Measurements from ENCODE around the gene RELN. TPM values are rescaled to one million over a fixed set of nuclear protein-coding genes. Genes with fewer than 3 reads are reported as not detected.

The RELN gene
- total and polyA plus RNA-seq, 2 donors (not counting 1 experiment from before 2014, with no cell fraction given), result 0.33 to 31.8 TPM

GRCh38 chr7:103862302-103863035 lies 127.0 kb downstream of the RELN start:
- Histone ChIP-seq H3K27me3 (ENCODE audit: control insufficient read depth, insufficient read depth, low read length) (no peaks in the 10 kb centered on the region), H3K4me1 (ENCODE audit: control insufficient read depth, extremely low read depth, insufficient read depth, low read length) (no peaks in the 10 kb centered on the region), H2AFZ (ENCODE audit: low read length) (no peak overlapping the region), H3K4me2 (ENCODE audit: extremely low read depth, insufficient read depth, low read length) (no peak overlapping the region), H3K36me3 (ENCODE audit: control insufficient read depth, insufficient read depth, low read length) (no peaks in the 10 kb centered on the region), H4K20me1 (ENCODE audit: control insufficient read depth, extremely low read depth, insufficient read depth, low read length) (no peaks in the 10 kb centered on the region), H3K9ac (ENCODE audit: insufficient read depth, low read length) (no peak overlapping the region), H3K27ac (ENCODE audit: insufficient read depth, low read length) (no peak overlapping the region), H3K79me2 (ENCODE audit: control insufficient read depth, insufficient read depth, low read length) (no peaks in the 10 kb centered on the region), H3K9me3 (ENCODE audit: control insufficient read depth, insufficient read depth, low read depth, low read length) (no peaks in the 10 kb centered on the region), H3K4me3 (replicated peaks in 1 of 4; ENCODE audit: control extremely low read depth in 1 of 4, insufficient read depth in 1 of 4, low read depth in 3 of 4, low read length in 4 of 4) (no peak overlapping the region)
- TF ChIP-seq EZH2 (IDR thresholded peaks at IDR 0.05; ENCODE audit: low read length, missing control alignments), result no peak
- no peak for TF ChIP-seq CTCF (conservative IDR thresholded peaks at IDR 0.05 in 1 of 2, IDR thresholded peaks at IDR 0.05 in 1 of 2; ENCODE audit: low read depth in 1 of 2, low read length in 2 of 2)
- DNase-seq (ENCODE audit: low read depth in 2 of 2), result no peak

GRCh38 chr7:103859709-103860108 lies 129.7 kb downstream of the RELN start:
- H3K4me3 ChIP-seq (replicated peaks in 1 of 4; ENCODE audit: control extremely low read depth in 1 of 4, insufficient read depth in 1 of 4, low read depth in 3 of 4, low read length in 4 of 4), result no peak overlapping the region
- H2AFZ ChIP-seq (ENCODE audit: low read length), result no peak overlapping the region
- TF ChIP-seq EZH2 (IDR thresholded peaks at IDR 0.05; ENCODE audit: low read length, missing control alignments) (no peak), CTCF (conservative IDR thresholded peaks at IDR 0.05 in 1 of 2, IDR thresholded peaks at IDR 0.05 in 1 of 2; ENCODE audit: low read depth in 1 of 2, low read length in 2 of 2) (no peak)
- no peaks in the 10 kb centered on the region for H3K79me2 ChIP-seq (ENCODE audit: control insufficient read depth, insufficient read depth, low read length)
- H3K27ac ChIP-seq (ENCODE audit: insufficient read depth, low read length), result no peak overlapping the region
- H4K20me1 ChIP-seq (ENCODE audit: control insufficient read depth, extremely low read depth, insufficient read depth, low read length), result no peaks in the 10 kb centered on the region
- no peaks in the 10 kb centered on the region for H3K36me3 ChIP-seq (ENCODE audit: control insufficient read depth, insufficient read depth, low read length)
- H3K9ac ChIP-seq (ENCODE audit: insufficient read depth, low read length), result no peak overlapping the region
- no peaks in the 10 kb centered on the region for H3K27me3 ChIP-seq (ENCODE audit: control insufficient read depth, insufficient read depth, low read length)
- no peak for DNase-seq (ENCODE audit: low read depth in 2 of 2)
- H3K4me1 ChIP-seq (ENCODE audit: control insufficient read depth, extremely low read depth, insufficient read depth, low read length), result no peaks in the 10 kb centered on the region
- no peaks in the 10 kb centered on the region for H3K9me3 ChIP-seq (ENCODE audit: control insufficient read depth, insufficient read depth, low read depth, low read length)
- H3K4me2 ChIP-seq (ENCODE audit: extremely low read depth, insufficient read depth, low read length), result no peak overlapping the region

GRCh38 chr7:103857435-103857834 lies 132.0 kb downstream of the RELN start:
- TF ChIP-seq EZH2 (IDR thresholded peaks at IDR 0.05; ENCODE audit: low read length, missing control alignments) (no peak), CTCF (conservative IDR thresholded peaks at IDR 0.05 in 1 of 2, IDR thresholded peaks at IDR 0.05 in 1 of 2; ENCODE audit: low read depth in 1 of 2, low read length in 2 of 2) (no peak)
- no peak overlapping the region for H2AFZ ChIP-seq (ENCODE audit: low read length)

More at GRCh38 chr7:103857435-103857834, 132.0 kb downstream of the RELN start:
- no peaks in the 10 kb centered on the region for H3K79me2 ChIP-seq (ENCODE audit: control insufficient read depth, insufficient read depth, low read length)
- no peak overlapping the region for H3K4me2 ChIP-seq (ENCODE audit: extremely low read depth, insufficient read depth, low read length)
- no peaks in the 10 kb centered on the region for H3K9me3 ChIP-seq (ENCODE audit: control insufficient read depth, insufficient read depth, low read depth, low read length)
- DNase-seq (ENCODE audit: low read depth in 2 of 2), result no peak
- H3K27me3 ChIP-seq (ENCODE audit: control insufficient read depth, insufficient read depth, low read length), result no peaks in the 10 kb centered on the region
- no peak overlapping the region for H3K9ac ChIP-seq (ENCODE audit: insufficient read depth, low read length)
- no peak overlapping the region for H3K27ac ChIP-seq (ENCODE audit: insufficient read depth, low read length)
- H3K4me1 ChIP-seq (ENCODE audit: control insufficient read depth, extremely low read depth, insufficient read depth, low read length), result no peaks in the 10 kb centered on the region
- H4K20me1 ChIP-seq (ENCODE audit: control insufficient read depth, extremely low read depth, insufficient read depth, low read length), result no peaks in the 10 kb centered on the region
- H3K36me3 ChIP-seq (ENCODE audit: control insufficient read depth, insufficient read depth, low read length), result no peaks in the 10 kb centered on the region
- no peak overlapping the region for H3K4me3 ChIP-seq (replicated peaks in 1 of 4; ENCODE audit: control extremely low read depth in 1 of 4, insufficient read depth in 1 of 4, low read depth in 3 of 4, low read length in 4 of 4)

All from fibroblast of lung (primary cell).